HG03108 (cell line): ENCODE measurements around the gene GNA14.
"Not testable (repeated sequence)": the region's sequence is repeated elsewhere in the genome, so short reads cannot be mapped to it uniquely, and the experiment has no call there.

ENCODE experiments used
- ATAC-seq: cut with Tn5 transposase; IDR thresholded peaks from one replicate; pipeline ENCODE4 v1.9.1; 2021; ENCODE audit warnings: moderate library complexity; ENCODE audit not compliant: unreplicated experiment

The GNA14 gene

DNA sequence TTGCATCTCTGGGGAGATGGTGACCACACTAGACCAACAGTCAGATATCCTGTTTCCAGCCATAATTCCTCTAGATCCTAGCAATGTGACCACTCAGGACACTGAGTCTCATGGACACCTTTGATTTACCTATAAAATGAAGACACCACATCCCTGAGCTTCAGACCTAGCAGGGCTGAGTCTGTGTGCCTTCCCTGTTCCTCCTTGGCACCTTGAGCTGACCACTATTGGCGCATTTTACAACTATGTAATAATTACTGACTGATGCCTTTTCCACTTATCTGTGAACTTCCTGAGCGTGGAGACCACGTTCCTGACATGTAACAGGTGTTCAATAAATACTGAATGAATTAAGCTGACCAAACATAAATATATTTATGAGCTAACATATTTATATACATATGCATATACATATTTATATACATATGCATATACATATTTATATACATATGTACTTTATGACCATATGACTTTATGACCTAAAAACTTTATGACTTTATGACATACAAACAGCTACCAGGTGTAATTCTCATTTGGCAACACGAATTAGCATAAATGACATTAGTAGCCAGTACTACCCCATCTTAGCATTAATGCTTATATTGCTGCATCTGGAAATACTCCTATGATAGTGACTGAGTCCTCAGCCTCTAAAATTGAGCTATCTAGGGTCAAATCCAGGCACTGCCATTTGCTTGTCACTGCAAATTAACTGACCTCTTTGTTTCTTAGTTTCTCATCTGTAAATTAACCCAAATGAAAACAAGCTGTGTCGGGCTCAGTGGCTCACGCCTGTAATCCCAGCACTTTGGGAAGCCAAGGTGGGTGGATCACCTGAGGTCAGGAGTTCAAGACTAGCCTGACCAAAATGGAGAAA is 150.6 kb downstream of the GNA14 start:
- ATAC-seq: no peak

DNA sequence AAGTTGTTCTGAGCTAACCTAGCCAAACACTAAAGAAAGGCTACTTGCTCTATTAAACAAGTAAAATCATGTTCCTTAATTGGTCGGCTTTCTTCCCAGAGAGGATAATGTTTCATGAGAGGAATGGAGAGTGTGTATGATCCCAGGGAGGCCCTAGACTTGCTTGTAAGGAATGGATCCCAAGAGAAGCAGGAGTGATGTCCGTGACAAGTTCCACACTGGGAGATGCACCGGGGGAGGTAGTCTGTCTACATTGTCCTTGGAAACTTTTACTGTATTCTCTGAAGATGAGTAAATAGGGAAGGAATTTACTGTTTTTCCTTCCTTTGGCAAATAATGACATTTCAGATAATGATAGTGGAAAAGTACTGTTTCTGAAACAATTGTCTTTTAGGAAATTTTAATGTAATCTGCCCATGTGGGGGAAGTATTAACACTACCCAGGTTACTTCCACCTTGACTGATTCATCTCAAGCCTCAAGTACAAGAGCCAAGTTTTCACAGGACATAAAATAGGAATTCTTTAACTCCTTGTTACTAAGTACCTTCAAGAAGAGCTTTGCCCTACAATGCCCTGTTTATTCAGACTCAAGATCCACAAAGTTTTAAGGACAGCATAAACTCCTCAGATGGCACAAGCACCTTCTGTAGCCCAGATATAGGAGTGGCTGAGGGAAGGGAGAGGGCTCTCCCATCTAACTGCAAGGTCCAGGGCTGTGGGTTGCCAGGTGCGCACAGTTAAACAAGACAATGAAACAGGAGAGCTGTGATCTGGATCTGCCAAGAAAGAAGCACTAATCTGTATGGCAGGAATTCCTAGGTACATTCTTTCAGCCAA is 152.1 kb downstream of the GNA14 start:
- no peak for ATAC-seq

DNA sequence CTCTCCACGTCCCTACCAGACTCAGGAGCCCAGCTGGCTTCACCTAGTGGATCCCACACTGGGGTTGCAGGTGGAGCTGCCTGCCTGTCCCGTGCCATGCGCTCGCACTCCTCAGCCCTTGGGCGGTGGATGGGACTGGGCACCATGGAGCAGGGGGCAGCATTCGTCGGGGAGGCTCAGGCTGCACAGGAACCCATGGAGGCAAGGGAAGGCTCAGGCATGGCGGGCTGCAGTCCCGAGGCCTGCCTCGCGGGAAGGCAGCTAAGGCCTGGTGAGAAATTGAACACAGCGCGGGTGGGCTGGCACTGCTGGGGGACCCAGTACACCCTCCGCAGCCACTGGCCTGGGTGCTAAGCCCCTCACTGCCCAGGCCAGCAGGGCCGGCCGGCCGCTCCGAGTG is 157.8 kb downstream of the GNA14 start:
- not testable (repeated sequence) for ATAC-seq

DNA sequence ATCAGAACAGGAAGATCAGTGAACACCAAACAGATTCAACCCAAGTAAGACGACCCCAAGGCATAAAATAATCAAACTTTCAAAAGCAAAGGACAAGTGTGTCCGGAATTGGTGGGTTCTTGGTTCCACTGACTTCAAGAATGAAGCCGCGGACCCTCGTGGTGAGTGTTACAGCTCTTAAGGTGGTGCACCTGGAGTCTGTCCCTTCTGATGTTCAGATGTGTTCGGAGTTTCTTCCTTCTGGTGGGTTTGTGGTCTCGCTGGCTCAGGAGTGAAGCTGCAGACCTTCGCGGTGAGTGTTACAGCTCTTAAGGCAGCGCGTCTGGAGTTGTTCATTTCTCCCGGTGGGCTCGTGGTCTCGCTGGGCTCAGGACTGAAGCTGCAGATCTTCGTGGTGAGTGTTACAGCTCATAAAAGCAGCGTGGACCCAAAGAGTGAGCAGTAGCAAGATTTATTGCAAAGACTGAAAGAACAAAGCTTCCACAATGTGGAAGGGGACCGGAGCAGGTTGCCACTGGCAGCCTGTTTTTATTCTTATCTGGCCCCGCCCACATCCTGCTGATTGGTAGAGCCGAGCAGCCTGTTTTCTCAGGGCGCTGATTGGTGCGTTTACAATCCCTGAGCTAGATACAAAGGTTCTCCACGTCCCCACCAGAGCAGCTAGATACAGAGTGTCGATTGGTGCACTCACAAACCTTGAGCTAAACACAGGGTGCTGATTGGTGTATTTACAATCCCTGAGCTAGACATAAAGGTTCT is 158.5 kb downstream of the GNA14 start:
- not testable (repeated sequence) for ATAC-seq

DNA sequence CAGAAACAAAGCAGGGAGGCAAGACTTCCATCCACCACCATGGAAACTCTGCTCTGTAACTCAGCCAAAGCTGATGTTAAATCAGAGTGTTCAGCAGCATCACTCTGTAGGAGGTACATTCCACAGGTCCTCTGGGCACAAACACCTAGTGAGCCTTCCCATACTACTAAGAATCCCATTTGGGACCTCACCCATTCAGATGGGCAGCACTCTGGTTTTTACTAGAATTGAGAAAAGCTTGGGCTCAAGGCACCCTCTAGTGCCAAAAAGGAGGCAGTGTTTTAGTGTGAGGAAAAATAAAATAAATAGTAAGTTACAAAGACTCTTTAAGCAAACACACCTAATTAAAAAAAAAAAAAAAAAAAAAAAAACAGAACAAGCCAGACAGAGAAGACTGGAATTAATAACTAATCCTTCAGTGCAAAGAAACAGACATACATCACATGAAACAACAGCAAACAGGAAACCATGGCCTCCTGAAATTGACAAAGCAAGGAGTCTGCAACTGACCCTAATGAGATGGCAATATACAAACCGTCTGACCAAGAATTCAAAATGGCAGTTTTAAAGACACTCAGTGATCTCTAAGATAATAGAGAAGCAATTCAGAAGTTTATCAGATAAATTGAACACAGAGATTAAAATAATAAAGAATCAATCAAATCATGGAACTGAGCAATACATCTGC is 159.5 kb downstream of the GNA14 start:
- ATAC-seq: no peak

DNA sequence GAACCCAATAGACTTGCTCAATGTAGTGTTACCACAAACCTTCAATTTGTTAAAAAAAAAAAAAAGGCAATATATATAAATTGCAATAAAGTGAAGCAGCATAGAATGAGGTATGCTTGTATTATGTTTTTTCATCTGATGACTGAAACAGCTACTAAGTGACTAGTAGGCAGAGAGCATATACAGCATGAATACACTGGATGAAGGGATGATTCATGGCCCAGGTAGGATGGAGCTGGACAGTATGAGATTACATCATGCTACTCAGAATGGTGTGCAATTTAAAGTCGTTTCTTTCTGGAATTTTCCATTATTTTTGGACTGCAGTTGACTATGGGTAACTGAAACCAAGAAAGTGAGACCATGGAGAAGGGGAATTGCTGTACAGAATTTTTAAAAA is 161.2 kb downstream of the GNA14 start:
- no peak for ATAC-seq

DNA sequence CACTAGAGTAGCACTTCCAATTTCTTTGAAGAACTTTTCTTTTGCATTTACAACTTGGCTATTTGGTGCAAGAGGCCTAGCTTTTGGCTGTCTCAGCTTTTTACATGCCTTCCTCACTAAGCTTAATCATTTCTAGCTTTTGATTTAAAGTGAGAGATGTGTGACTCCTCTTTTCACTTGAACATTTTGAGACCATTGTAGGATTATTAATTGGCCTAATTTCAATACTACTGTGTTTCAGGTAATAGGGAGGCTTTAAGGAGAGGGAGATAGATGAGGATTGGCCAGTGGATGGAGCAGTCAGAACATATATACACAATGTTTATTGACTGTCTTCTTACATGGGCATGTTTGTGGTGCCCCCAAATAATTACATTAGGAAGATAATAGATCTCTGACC is 161.7 kb downstream of the GNA14 start:
- ATAC-seq: no peak

DNA sequence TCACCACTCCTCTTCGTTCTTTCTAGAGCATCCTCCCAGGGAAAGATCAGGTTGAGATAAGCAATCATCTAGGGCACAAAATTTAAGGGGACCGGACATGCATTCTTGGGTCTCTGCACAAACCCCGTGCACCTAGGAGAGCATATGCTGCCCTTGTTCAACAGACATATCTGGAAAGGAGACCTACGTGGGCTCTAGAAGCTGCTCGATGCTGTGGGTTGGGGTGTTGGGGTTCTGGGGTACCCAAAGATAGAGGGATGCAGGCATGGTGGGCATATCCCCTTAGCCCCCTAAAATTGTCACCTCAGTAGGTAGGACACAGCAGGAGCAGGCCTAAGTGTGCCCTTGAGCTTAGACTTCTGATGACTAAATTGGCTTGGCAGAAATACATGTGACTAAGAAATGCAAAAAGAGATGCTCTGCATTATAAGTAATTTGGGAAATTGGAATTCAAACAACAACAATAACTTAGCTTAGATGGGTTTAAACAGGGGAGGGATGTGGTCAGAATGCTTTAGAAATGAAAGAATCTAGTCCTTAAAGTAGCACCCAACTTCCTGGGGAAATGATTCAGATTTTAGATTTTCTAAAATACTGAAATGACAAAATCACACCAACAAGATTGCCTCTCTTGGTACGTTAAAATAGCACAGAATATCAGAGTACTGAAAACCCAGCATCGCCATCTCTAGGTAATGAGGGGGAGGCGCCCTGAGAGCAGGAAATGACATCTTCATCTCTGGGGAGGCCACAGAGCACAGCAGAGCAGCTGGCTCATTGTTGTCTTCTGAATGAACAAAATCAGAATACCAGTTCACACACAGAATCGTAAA is 172.3 kb downstream of the GNA14 start:
- peak; percentile 98 for ATAC-seq

DNA sequence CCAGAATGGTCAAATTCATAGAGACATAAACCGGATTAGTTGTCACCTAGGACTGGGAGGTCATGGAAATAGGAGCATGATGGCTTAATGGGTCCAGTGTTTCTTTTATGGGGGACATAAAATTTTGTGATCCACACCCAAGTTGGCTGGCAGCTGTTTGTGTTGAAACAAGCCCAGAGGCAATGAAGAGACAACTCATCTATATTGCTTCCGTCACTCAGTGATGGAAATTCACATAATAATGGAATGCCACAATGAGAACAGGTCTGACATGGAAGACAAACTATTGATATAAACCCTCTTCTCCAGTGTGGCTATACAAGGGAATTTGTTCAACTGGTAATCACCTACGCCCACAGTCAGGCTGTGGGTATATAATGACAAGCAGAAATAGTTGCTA is 173.2 kb downstream of the GNA14 start:
- no peak for ATAC-seq

DNA sequence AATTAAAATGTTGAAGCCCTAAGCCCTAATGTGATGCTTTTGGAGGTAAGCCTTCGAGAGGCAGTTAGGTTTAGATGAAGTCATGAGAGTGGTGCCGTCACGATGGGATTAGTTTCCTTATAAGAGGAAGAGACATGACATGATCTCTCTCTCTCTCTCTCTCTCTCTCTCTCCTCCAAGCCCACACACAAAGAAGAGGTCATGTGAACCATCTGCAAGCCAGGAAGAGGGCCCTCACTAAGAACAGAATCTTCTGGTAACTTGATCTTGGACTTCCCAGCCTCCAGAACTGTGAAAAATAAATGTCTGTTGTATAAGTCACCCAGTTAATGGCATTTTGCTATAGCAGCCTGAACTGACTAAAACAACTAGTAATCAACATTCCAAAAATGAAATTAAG is 175.5 kb downstream of the GNA14 start:
- ATAC-seq: no peak

DNA sequence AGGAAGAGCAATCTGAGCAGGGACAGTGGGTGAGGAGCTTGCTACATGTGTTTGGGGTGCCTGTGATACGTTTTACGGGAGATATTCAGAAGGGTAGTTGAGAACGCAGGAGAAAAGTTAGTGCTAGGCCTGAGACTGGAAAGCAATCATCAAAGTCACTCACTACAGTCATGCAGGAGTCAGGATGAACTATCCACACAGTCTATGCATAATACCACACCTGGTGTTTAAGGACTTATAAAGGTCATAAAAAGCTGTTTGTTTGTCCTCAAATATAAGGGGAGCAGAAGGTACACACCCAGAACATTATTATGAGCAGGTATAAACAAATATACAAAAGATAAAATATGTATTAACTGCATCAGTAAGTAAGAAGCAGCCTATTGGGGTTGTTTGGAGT is 176.6 kb downstream of the GNA14 start:
- ATAC-seq: no peak

DNA sequence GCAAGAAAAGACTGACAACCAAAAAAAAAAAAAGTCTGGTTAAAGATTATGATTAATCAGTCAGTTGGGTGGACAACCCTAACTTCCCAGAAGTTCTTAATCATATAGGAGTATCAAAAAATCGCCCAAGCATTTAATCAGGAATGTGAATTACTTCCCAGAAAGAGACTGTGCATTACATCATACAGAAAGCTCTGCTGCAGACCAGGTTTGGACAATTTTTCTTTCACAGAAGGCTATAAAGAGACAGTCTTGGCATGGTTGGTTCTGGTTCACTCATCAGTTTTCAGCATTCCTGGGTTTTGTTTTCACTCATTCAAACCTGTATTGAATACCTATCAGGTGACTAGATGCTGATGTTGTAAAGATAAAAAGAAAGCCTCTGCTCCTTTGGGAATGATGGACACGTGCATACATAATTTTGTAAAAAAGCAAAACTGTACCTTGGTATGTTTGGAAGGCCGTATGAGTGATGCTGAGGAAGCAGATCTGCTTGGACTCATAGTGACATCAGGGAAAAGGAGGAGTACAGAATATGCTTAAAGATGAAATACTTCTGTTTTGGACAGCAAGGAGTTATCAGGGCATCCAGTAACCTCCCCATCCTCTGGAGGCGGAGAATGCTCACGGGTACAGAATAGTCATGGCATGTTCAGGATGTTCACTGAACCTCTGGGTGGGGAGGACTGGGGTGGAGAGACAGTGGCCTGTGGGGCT is 178.4 kb downstream of the GNA14 start:
- ATAC-seq: no peak

DNA sequence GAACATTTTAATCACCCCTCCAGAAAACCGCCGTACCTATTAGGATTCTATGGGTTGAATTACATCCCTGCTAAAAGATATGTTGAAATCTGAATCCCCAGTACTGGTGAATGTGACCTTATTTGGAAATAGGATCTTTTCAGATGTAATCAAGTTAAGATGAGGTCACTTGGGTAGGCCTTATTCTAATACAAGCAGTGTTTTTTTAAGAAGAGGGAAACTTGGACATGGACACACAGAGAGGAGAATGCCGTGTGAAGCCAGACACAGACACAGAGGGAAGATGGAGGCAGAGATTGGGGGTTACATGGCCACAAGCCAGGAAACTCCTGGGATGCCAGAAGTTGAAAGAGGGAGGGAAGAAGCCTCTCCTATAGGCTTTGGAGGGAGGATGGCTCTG is 183.5 kb downstream of the GNA14 start:
- ATAC-seq: no peak

DNA sequence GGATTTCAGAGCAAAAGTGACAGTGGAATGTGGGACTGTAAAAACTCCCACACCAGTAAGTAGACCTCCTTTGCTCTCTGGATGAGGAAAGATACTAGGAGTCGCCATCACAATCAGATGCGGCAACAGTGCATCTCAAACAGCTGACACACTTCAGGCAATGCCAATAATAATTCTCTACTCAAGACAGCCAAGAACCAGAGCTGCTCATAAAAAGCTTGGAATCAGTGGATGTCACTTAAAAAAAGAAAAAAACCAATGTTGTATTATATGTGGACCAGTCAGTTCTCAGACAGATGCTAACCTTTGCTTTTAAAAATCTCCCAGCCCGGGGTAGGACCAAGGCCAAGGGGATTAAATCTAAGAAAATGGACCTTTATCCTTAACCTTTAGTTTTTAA is 185.0 kb downstream of the GNA14 start:
- ATAC-seq: no peak

DNA sequence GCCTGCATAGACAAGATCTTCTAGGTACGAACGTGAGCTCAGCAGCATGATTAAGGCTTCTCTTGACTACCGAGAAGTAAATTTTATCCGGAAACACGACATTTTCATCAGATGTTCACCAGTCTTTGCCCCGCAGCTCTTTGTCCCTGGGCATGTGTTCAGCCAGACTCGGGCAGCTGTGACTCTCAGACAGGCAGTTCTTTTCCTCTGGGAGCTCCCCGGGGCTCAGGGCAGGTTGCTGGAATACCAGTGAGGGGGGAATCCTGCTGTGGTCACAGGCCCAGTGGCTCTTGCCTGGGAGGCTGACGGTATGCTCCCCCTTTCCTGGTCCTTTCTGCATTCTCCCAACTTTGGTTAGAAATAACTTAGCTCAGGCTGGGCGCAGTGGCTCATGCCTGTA is 186.1 kb downstream of the GNA14 start:
- ATAC-seq: no peak

DNA sequence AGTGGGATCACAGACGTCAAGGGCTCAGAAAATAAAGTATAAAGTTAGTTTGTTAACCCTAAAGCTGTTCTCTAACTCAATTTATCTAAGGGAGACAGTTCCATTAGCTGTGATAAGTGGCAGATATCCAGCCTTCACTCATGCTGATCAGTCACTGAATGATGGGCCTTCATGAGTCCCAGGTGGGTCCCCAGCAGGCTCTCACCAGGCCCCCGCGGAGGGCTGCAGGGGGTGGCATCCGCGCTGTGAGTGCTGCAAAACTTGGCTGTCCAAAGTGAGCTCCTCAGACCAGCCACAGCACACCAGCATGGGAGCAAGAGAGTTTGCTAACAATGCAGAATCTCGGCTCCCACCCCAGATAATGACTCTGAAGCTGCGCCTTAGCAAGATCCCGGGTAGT is 187.2 kb downstream of the GNA14 start:
- ATAC-seq: no peak

DNA sequence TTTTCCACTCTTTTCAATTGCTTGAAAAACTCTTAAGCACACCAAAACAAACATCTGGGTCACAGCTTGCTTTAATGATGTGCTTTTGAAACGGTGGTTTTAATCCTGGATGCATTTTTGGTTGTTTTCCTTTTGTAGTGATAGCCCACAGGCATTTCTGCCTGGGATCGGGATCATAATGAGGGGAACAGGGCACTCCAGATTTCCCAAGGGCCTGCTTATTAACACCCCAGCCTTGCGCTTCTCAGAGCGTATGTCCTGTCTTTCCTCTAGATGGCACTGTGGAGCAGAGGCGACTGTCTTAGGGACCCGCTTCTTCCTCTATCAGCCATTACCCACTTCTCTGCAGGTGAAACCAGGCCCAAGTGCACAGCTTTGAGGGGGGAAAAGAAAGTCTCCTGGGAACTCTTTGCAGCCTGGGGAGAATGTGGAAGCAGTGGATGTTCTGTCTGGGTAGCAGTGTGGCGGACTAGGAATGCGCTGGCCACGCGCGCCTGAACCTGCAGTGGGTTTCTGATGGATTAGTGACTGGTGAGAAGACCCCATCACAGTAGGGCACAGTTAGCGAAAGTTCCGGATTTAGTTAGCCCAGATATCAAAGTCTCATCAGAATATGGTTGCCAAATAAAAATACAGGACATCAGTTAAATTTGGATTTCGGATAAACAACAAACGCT is 190.1 kb downstream of the GNA14 start:
- ATAC-seq: peak; percentile 74

DNA sequence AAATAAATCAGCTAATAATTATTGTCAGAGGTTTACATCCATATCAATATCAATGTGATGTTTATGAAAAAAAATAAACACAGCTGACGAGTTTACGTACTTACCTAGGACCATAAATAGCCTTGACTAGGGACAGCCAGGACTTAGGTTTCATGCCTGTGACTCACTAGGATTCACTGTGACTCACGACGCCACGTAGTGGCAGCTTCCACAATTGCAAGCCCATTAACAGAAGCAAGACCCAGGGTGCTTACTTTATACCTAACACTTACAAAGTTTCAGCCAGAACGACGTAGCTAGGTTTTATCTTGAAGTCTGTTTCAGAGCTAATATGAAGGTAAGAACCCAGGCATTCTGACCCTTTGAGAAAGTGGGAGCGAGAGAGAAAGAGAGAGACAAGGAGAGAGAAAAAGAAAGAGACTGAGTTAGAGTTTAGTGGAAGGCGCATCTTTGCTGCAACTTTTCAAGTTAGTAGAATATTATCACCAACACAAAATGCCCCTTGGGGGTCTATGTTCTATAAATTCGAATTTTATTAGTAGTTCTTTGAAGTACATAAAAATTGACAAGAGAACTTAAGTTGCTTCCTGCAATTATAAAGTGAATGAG is 191.2 kb downstream of the GNA14 start:
- no peak for ATAC-seq
